Measurements from ENCODE around the gene KIAA1549.

- TF ChIP-seq UBTF (IDR thresholded peaks at IDR 0.05; ENCODE audit: borderline replicate concordance in 1 of 2, low read depth in 2 of 2, low read length in 2 of 2) (no peak), ZNF232 (CRISPR knock-in tag; IDR thresholded peaks at IDR 0.05) (no peak), USF1 (CRISPR knock-in tag; IDR thresholded peaks at IDR 0.05) (no peak), EGR1 (conservative IDR thresholded peaks at IDR 0.05) (no peak), ZNF639 (CRISPR knock-in tag; conservative IDR thresholded peaks at IDR 0.05 in 1 of 2, IDR thresholded peaks at IDR 0.05 in 1 of 2) (no peak), HEY1 (CRISPR knock-in tag; IDR thresholded peaks at IDR 0.05; ENCODE audit: borderline replicate concordance) (no peak)
These were observed 26.4 kb downstream of the KIAA1549 start for GRCh38 chr7:138954545-138955475.
